ENCODE results near the gene STPG3.

DNA sequence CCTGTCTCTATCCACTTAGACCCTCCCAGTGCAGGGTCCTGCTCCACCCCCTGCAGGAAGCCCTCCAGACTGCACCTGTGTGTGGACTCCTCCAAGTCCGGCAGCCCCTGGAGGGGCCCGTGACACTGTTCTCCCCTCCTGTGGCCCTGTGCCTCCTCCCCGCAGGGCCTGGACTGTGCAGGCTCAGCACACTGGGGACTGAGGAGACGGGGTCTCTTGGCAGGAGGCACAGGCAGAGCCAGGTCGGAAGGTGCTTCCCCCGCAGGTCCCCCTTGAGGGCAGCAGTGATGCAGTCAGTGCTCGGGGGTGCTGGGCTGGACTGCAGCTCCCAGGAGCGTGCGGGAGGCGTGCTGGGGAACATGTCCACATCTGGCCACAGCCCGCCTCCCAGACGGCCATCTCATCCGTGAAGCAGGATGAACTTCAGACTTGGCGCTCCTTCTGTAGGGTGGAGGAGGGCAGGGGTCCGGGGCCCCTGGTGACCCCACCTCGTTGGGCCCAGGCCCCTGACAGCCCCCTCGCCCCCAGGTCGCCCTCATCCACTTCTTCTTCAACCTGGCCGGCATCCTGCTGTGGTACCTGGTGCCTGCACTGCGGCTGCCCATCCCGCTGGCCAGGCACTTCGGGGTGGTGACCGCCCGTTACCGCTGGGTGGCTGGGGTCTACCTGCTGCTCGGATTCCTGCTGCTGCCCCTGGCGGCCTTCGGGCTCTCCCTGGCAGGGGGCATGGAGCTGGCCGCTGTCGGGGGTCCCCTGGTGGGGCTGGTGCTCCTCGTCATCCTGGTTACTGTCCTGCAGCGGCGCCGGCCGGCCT lies 15.5 kb upstream of the STPG3 start:
- TF ChIP-seq, protein P1, sequence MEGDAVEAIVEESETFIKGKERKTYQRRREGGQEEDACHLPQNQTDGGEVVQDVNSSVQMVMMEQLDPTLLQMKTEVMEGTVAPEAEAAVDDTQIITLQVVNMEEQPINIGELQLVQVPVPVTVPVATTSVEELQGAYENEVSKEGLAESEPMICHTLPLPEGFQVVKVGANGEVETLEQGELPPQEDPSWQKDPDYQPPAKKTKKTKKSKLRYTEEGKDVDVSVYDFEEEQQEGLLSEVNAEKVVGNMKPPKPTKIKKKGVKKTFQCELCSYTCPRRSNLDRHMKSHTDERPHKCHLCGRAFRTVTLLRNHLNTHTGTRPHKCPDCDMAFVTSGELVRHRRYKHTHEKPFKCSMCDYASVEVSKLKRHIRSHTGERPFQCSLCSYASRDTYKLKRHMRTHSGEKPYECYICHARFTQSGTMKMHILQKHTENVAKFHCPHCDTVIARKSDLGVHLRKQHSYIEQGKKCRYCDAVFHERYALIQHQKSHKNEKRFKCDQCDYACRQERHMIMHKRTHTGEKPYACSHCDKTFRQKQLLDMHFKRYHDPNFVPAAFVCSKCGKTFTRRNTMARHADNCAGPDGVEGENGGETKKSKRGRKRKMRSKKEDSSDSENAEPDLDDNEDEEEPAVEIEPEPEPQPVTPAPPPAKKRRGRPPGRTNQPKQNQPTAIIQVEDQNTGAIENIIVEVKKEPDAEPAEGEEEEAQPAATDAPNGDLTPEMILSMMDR (IDR thresholded peaks at IDR 0.05; ENCODE audit: low read depth, low read length) = no peak
- TF ChIP-seq, protein P2, sequence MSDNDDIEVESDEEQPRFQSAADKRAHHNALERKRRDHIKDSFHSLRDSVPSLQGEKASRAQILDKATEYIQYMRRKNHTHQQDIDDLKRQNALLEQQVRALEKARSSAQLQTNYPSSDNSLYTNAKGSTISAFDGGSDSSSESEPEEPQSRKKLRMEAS (IDR thresholded peaks at IDR 0.05; ENCODE audit: low read depth, low read length) = no peak

All from NB4 (cell line).